ENCODE results near the gene DNAJB6. TPM values are rescaled to one million over a fixed set of nuclear protein-coding genes. Genes with fewer than 3 reads are reported as not detected.

The DNAJB6 gene
- total and polyA plus RNA-seq, 8 donors, result 48.7 to 233 (median 65.4) TPM

GRCh38 chr7:157457355-157458253, 120.8 kb downstream of the DNAJB6 start:
- peak in 1 of 2 donors; percentile 20 for DNase-seq

GRCh38 chr7:157458254-157458633, 121.4 kb downstream of the DNAJB6 start:
- H3K4me3 ChIP-seq, result no peak overlapping the region
- 73 to 81% (median 77%) methylated on average over 8 to 9 of the region's 9 CpGs for WGBS, 5 donors
- H3K4me1 ChIP-seq, result no peaks in the 10 kb centered on the region
- no peak overlapping the region for H3K27ac ChIP-seq
- peaks cover 0 to 33% (median 0%) of the 10 kb centered on the region in 3 donors for H3K27me3 ChIP-seq
- peaks cover 0 to 12% (median 12%) of the 10 kb centered on the region in 4 donors for H3K9me3 ChIP-seq
- TF ChIP-seq POLR2AphosphoS5 (IDR thresholded peaks at IDR 0.05), result no peak
- TF ChIP-seq EP300 (IDR thresholded peaks at IDR 0.05), result no peak
- TF ChIP-seq POLR2A (IDR thresholded peaks at IDR 0.05), result no peak
- no peak for TF ChIP-seq CTCF (IDR thresholded peaks at IDR 0.05)
- H3K36me3 ChIP-seq, result no peaks in the 10 kb centered on the region
- intact Hi-C loops (cut with DNase I; ENCODE audit: low total_unique reads), result no loop called here
- DNase-seq, result peak in 1 of 2 donors; percentile 4

More at GRCh38 chr7:157457355-157458253, 120.8 kb downstream of the DNAJB6 start:
- Histone ChIP-seq H3K9me3 (peaks cover 0 to 19% (median 13%) of the 10 kb centered on the region in 4 donors), H3K4me1 (no peaks in the 10 kb centered on the region), H3K4me3 (no peak overlapping the region), H3K36me3 (no peaks in the 10 kb centered on the region), H3K27me3 (peaks cover 0 to 26% (median 0%) of the 10 kb centered on the region in 3 donors), H3K27ac (no peak overlapping the region)
- TF ChIP-seq POLR2AphosphoS5 (IDR thresholded peaks at IDR 0.05) (no peak), POLR2A (IDR thresholded peaks at IDR 0.05) (no peak), EP300 (IDR thresholded peaks at IDR 0.05) (no peak), CTCF (IDR thresholded peaks at IDR 0.05) (no peak)
- intact Hi-C loops (cut with DNase I; ENCODE audit: low total_unique reads), result no loop called here
- 51 to 70% (median 68%) methylated on average over 27 of the region's 27 CpGs for WGBS, 5 donors

DNA sequence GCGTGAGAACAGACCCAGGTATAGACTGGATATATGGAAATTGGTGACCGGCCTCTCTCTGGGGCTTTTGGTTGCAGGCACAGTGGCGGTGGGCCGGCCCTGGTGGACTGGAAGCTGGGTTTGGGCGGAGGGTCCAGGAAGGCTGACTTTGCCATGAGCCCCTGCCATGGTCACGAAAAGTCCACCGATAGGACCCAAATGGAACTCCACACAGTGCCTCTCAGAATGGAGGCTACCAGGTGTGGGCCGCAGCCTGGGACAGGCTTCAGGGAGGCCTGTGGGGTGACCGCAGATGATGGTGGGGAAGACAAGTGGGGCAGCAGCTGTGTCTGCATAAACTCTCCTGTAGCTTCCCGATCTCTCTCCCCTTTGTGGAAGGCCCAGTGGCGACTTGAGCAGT, 123.2 kb downstream of the DNAJB6 start:
- Histone ChIP-seq H3K27ac (no peak overlapping the region), H3K4me1 (no peaks in the 10 kb centered on the region), H3K9me3 (no peaks in the 10 kb centered on the region), H3K36me3 (no peaks in the 10 kb centered on the region), H3K27me3 (peaks cover 0 to 49% (median 6%) of the 10 kb centered on the region in 3 donors), H3K4me3 (no peak overlapping the region)
- intact Hi-C loops (cut with DNase I; ENCODE audit: low total_unique reads), result no loop called here
- peak in 1 of 2 donors; percentile 9 for DNase-seq
- TF ChIP-seq CTCF (IDR thresholded peaks at IDR 0.05) (no peak), POLR2A (IDR thresholded peaks at IDR 0.05) (no peak)
- WGBS, 5 donors, result 87 to 97% (median 96%) methylated on average over 11 of the region's 11 CpGs

- TF ChIP-seq POLR2A (IDR thresholded peaks at IDR 0.05), result no peak
- TF ChIP-seq CTCF (IDR thresholded peaks at IDR 0.05), result no peak
- TF ChIP-seq POLR2AphosphoS5 (IDR thresholded peaks at IDR 0.05), result no peak
- no peak for TF ChIP-seq EP300 (IDR thresholded peaks at IDR 0.05)
- 77 to 90% (median 83%) methylated on average over 11 of the region's 11 CpGs for WGBS, 5 donors
- no peaks in the 10 kb centered on the region for H3K9me3 ChIP-seq
- intact Hi-C loops (cut with DNase I; ENCODE audit: low total_unique reads), result no loop called here
- peak in 1 of 2 donors; percentile 18 for DNase-seq
- H3K27me3 ChIP-seq, result peaks cover 0 to 56% (median 10%) of the 10 kb centered on the region in 3 donors
- H3K4me1 ChIP-seq, result peaks cover 0 to 3% (median 0%) of the 10 kb centered on the region in 4 donors
- no peaks in the 10 kb centered on the region for H3K36me3 ChIP-seq
- H3K4me3 ChIP-seq, result no peak overlapping the region
- H3K27ac ChIP-seq, result no peak overlapping the region
Measured at GRCh38 chr7:157460721-157461120, 123.9 kb downstream of the DNAJB6 start.

All from stomach (tissue), 9 donors.